Left lung (tissue), 10 donors: ENCODE results near the gene ACTA2. TPM values are rescaled to one million over a fixed set of nuclear protein-coding genes. Genes with fewer than 3 reads are reported as not detected.

Experiments used
- ATAC-seq: fragments of 200-7000 bp; cut with Tn5 transposase; one replicate; pipeline ENCODE4 v1.9.1; 2020; ENCODE audit warnings: moderate library complexity
- DNase-seq, 4 donors: peaks; one replicate each; pipeline ENCODE4 v3.0.0-alpha.2; 2013 to 2020
- H3K27ac ChIP-seq, 2 donors: fragments of 200-600 bp; sonication (generic) in 1 of 2; one replicate each; pipeline versions ENCODE4 v1.5.0 to v1.8.0; 2020 to 2021
- H3K27me3 ChIP-seq, 2 donors: fragments of 200-600 bp; sonication (generic) in 1 of 2; one replicate each; pipeline versions ENCODE4 v1.5.0 to v1.8.0; 2020 to 2021
- H3K36me3 ChIP-seq, 2 donors: fragments of 200-600 bp; sonication (generic) in 1 of 2; one replicate each; pipeline versions ENCODE4 v1.5.0 to v1.8.0; 2020 to 2021
- H3K4me1 ChIP-seq, 2 donors: fragments of 200-600 bp; one replicate each; pipeline ENCODE4 v1.8.0; 2021
- H3K4me3 ChIP-seq, 2 donors: fragments of 200-600 bp; sonication (generic) in 1 of 2; one replicate each; pipeline versions ENCODE4 v1.5.0 to v1.8.0; 2020 to 2021; ENCODE audit warnings: mild to moderate bottlenecking in 1 of 2
- H3K9me3 ChIP-seq, 2 donors: fragments of 200-600 bp; sonication (generic) in 1 of 2; one replicate each; pipeline versions ENCODE4 v1.5.0 to v1.8.0; 2020 to 2021
- CTCF ChIP-seq, 2 donors: fragments of 200-600 bp; sonication (generic) in 1 of 2; IDR thresholded peaks; one replicate each; pipeline versions ENCODE4 v1.5.0 to v1.8.0; 2021; ENCODE audit warnings: antibody characterized with exemption in 2 of 2
- intact Hi-C, 2 donors: fragments of 100-400 bp; cut with DNase I; formaldehyde crosslinking; loops; one replicate each; pipeline versions ENCODE4 v1.11.2 to v1.14.2; 2022
- polyA plus RNA-seq, 6 donors: library from polyadenylated mRNA; unstranded; fragments of 120-200 nt; gene quantifications; one replicate each; pipeline ENCODE4 v1.2.1, GENCODE V29; 2013; ENCODE audit not compliant: insufficient read length in 6 of 6
- total RNA-seq, 2 donors: library from RNA; stranded (reverse); fragmentation: NEBNext Ultra II Directional; extraction: Animal tissue kit (Norgen Biotek cat#: 25700); gene quantifications; one replicate each; pipeline ENCODE4 v1.2.1, GENCODE V29; 2021
- donor health status: DM: no; HTN: yes; CAD: no.
- donor health status: DM: no; HTN: no; CAD: no.

Gene ACTA2
- total and polyA plus RNA-seq, 8 donors, result 415 to 612 (median 495) TPM

- peaks cover 0 to 3% of the 10 kb centered on the region in 2 donors for H3K4me1 ChIP-seq
- H3K36me3 ChIP-seq, result no peaks in the 10 kb centered on the region
- TF ChIP-seq CTCF (IDR thresholded peaks at IDR 0.05), result no peak
- H3K9me3 ChIP-seq, result no peaks in the 10 kb centered on the region
- DNase-seq (no peak), ATAC-seq (peak; percentile 73)
- intact Hi-C loops, result no loop called here
- no peaks in the 10 kb centered on the region for H3K27me3 ChIP-seq
- no peak overlapping the region for H3K27ac ChIP-seq
- no peak overlapping the region for H3K4me3 ChIP-seq
Observed at GRCh38 chr10:88960802-88961201, 8.2 kb upstream of the ACTA2 start.

- H3K9me3 ChIP-seq, result no peaks in the 10 kb centered on the region
- no peak overlapping the region for H3K4me3 ChIP-seq
- ATAC-seq (no peak), DNase-seq (no peak)
- H3K36me3 ChIP-seq, result no peaks in the 10 kb centered on the region
- H3K4me1 ChIP-seq, result peaks cover 0 to 3% of the 10 kb centered on the region in 2 donors
- H3K27ac ChIP-seq, result no peak overlapping the region
- no peak for TF ChIP-seq CTCF (IDR thresholded peaks at IDR 0.05)
- intact Hi-C loops, result no loop called here
- H3K27me3 ChIP-seq, result no peaks in the 10 kb centered on the region
Observed at GRCh38 chr10:88958721-88959120, 6.1 kb upstream of the ACTA2 start.

GRCh38 chr10:88957381-88957780 is 4.8 kb upstream of the ACTA2 start:
- H3K9me3 ChIP-seq, result no peaks in the 10 kb centered on the region
- peaks cover 0 to 3% of the 10 kb centered on the region in 2 donors for H3K4me1 ChIP-seq
- intact Hi-C loops, result no loop called here
- no peak overlapping the region for H3K27ac ChIP-seq
- H3K27me3 ChIP-seq, result no peaks in the 10 kb centered on the region
- H3K36me3 ChIP-seq, result no peaks in the 10 kb centered on the region
- ATAC-seq (no peak), DNase-seq (no peak)
- H3K4me3 ChIP-seq, result no peak overlapping the region
- no peak for TF ChIP-seq CTCF (IDR thresholded peaks at IDR 0.05)

GRCh38 chr10:88954458-88955083 is 2.0 kb upstream of the ACTA2 start:
- no peak overlapping the region for H3K27ac ChIP-seq
- intact Hi-C loops, result no loop called here
- no peak for TF ChIP-seq CTCF (IDR thresholded peaks at IDR 0.05)

GRCh38 chr10:88953662-88954061 is 1.1 kb upstream of the ACTA2 start:
- DNase-seq, result no peak
- peaks cover 0 to 3% of the 10 kb centered on the region in 2 donors for H3K4me1 ChIP-seq
- ATAC-seq, result no peak
- peak overlapping the region in 1 of 2 donors; percentile 67 for H3K27ac ChIP-seq
- H3K4me3 ChIP-seq, result no peak overlapping the region
- H3K36me3 ChIP-seq, result no peaks in the 10 kb centered on the region
- intact Hi-C loops, result no loop called here
- no peaks in the 10 kb centered on the region for H3K27me3 ChIP-seq
- H3K9me3 ChIP-seq, result no peaks in the 10 kb centered on the region
- no peak for TF ChIP-seq CTCF (IDR thresholded peaks at IDR 0.05)

More at GRCh38 chr10:88954458-88955083, 2.0 kb upstream of the ACTA2 start:
- no peak for DNase-seq
- peaks cover 0 to 3% of the 10 kb centered on the region in 2 donors for H3K4me1 ChIP-seq
- no peak overlapping the region for H3K4me3 ChIP-seq
- no peaks in the 10 kb centered on the region for H3K27me3 ChIP-seq
- no peaks in the 10 kb centered on the region for H3K9me3 ChIP-seq
- no peaks in the 10 kb centered on the region for H3K36me3 ChIP-seq
- no peak for ATAC-seq
